22Rv1 (cell line): ENCODE results near the gene CPSF3.
A peak's percentile ranks its signal among the peaks of the same experiment; 100 is the strongest.

ENCODE experiments used
- H3K27ac ChIP-seq: fragments of 450-650 bp; 2 replicates; pipeline ENCODE4 v1.5.1; 2017
- ZFX ChIP-seq: fragments of 450-650 bp; IDR thresholded peaks from 2 replicates; pipeline ENCODE4 v1.6.1; 2017; ENCODE audit warnings: antibody characterized with exemption, borderline replicate concordance
- TF ChIP-seq, protein P1 (sequence below): fragments of 450-650 bp; IDR thresholded peaks from 2 replicates; pipeline ENCODE4 v1.5.1; 2017; ENCODE audit warnings: mild to moderate bottlenecking

The CPSF3 gene

DNA sequence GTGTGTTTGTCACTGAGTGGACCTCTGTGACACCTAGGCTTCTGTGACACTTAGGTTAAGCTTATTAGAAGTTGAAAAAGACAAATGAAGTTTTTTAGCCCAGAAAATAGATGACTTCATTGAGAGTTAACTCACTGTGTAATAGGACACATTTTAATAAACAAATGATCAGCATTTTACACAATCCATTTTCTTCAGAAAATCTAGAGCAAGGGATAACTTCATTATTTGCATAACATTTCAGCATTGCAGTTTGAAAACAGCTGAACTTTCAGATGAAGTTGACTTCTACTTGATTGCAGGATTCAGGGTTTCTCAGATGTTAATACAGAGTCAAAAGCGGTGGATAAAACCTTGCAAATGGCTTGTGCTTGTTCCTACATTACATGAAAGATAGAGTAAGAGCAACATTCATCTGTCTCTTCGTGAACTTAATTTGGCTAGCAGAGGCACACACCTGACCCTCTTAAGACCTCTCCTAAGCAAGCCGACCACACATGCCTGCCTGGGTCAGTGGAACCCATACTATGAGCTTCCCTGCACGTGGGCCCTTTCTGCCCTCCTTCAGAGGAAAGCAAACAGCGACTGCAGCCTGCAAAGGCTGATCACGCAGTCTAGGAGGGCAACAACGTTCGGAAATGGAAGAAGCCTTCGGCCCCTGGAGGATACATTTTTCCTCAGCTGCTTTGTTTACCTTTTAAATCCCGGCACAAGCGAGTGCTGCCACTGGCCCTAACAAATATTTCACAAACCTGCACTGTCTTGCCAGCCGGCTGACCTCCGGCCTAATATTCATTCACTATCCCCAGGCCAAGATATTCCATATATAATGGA lies 16.7 kb upstream of the CPSF3 start:
- H3K27ac ChIP-seq, result no peak overlapping the region
- no peak for TF ChIP-seq ZFX
- TF ChIP-seq, protein P1, sequence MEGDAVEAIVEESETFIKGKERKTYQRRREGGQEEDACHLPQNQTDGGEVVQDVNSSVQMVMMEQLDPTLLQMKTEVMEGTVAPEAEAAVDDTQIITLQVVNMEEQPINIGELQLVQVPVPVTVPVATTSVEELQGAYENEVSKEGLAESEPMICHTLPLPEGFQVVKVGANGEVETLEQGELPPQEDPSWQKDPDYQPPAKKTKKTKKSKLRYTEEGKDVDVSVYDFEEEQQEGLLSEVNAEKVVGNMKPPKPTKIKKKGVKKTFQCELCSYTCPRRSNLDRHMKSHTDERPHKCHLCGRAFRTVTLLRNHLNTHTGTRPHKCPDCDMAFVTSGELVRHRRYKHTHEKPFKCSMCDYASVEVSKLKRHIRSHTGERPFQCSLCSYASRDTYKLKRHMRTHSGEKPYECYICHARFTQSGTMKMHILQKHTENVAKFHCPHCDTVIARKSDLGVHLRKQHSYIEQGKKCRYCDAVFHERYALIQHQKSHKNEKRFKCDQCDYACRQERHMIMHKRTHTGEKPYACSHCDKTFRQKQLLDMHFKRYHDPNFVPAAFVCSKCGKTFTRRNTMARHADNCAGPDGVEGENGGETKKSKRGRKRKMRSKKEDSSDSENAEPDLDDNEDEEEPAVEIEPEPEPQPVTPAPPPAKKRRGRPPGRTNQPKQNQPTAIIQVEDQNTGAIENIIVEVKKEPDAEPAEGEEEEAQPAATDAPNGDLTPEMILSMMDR, result no peak

- no peak overlapping the region for H3K27ac ChIP-seq
- no peak for TF ChIP-seq ZFX
- TF ChIP-seq, protein P1, result no peak
These were observed 16.1 kb upstream of the CPSF3 start for GRCh38 chr2:9407363-9407811.

GRCh38 chr2:9408641-9409151 lies 14.8 kb upstream of the CPSF3 start:
- peak overlapping the region; percentile 43 for H3K27ac ChIP-seq
- TF ChIP-seq, protein P1, result no peak

DNA sequence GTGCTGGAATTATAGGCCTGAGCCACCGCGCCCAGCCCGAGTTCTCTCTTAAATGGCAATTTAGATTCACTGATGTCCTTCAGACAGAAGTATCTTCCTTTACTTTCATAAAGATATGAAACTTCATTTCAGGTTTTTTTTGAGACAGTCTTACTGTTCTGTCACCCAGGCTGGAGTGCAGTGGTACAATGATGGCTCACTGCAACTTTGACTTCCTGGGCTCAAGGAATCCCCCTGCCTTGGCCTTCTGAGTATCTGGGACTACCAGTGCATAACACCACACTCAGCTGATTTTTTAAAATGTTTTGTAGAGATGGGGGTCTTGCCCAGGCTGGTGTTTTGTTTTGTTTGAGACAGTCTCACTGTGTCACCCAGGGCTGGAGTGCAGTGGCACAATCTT lies 13.3 kb upstream of the CPSF3 start:
- TF ChIP-seq ZFX, result no peak
- TF ChIP-seq, protein P1, result no peak
- no peak overlapping the region for H3K27ac ChIP-seq

- TF ChIP-seq, protein P1, result no peak
- TF ChIP-seq ZFX, result no peak
- no peak overlapping the region for H3K27ac ChIP-seq
These were observed 10.7 kb upstream of the CPSF3 start for GRCh38 chr2:9412781-9413180.

- TF ChIP-seq, protein P1, result no peak
- TF ChIP-seq ZFX, result no peak
- H3K27ac ChIP-seq, result no peak overlapping the region
These were observed 7.8 kb upstream of the CPSF3 start for GRCh38 chr2:9415516-9416169.
